22Rv1 (cell line): ENCODE results near the gene SRPK2.

ENCODE experiments used
- H3K27ac ChIP-seq: fragments of 450-650 bp; 2 replicates; pipeline ENCODE4 v1.5.1; 2017
- CTCF ChIP-seq: fragments of 450-650 bp; IDR thresholded peaks from 2 replicates; pipeline ENCODE4 v1.5.1; 2017; ENCODE audit warnings: mild to moderate bottlenecking
- ZFX ChIP-seq: fragments of 450-650 bp; IDR thresholded peaks from 2 replicates; pipeline ENCODE4 v1.6.1; 2017; ENCODE audit warnings: antibody characterized with exemption, borderline replicate concordance

SRPK2 gene

GRCh38 chr7:105112440-105113418 is 276.0 kb downstream of the SRPK2 start:
- TF ChIP-seq CTCF (no peak), ZFX (no peak)
- H3K27ac ChIP-seq = no peak overlapping the region

GRCh38 chr7:105107458-105107857 is 281.3 kb downstream of the SRPK2 start:
- TF ChIP-seq CTCF (no peak), ZFX (no peak)
- no peak overlapping the region for H3K27ac ChIP-seq

GRCh38 chr7:105106473-105106872 is 282.2 kb downstream of the SRPK2 start:
- TF ChIP-seq CTCF (no peak), ZFX (no peak)

GRCh38 chr7:105105579-105105978 is 283.1 kb downstream of the SRPK2 start:
- no peak for TF ChIP-seq CTCF
- TF ChIP-seq ZFX = no peak
- H3K27ac ChIP-seq = 0 out of 2 replicates have a peak overlapping the region, but pooled peaks have one; percentile 18

More at GRCh38 chr7:105106473-105106872, 282.2 kb downstream of the SRPK2 start:
- H3K27ac ChIP-seq = no peak overlapping the region

GRCh38 chr7:105102557-105103352 is 286.0 kb downstream of the SRPK2 start:
- no peak overlapping the region; the same call in 1 of the 2 replicates for H3K27ac ChIP-seq
- no peak for TF ChIP-seq CTCF
- TF ChIP-seq ZFX = no peak

GRCh38 chr7:105101864-105102263 is 286.9 kb downstream of the SRPK2 start:
- no peak overlapping the region for H3K27ac ChIP-seq
- no peak for TF ChIP-seq CTCF
- no peak for TF ChIP-seq ZFX
